Liver (tissue), 3 donors: Measurements from ENCODE around the gene RNF41.

Experiments
- CTCF ChIP-seq: fragments of 150-350 bp; IDR thresholded peaks from 2 replicates; pipeline ENCODE4 v1.5.1; 2017; ENCODE audit warnings: improper control_type of control experiment, low read depth, low read length; ENCODE audit not compliant: missing input control
- EGR1 ChIP-seq, 2 donors: IDR thresholded peaks; 2 replicates each; pipeline ENCODE4 v1.6.1; 2016 to 2018; ENCODE audit warnings: antibody characterized with exemption in 2 of 2, low read depth in 2 of 2
- GABPA ChIP-seq, 2 donors: IDR thresholded peaks in 1 of 2; conservative IDR thresholded peaks in 1 of 2; 2 replicates each; pipeline ENCODE4 v1.6.1; 2016; ENCODE audit warnings: antibody characterized with exemption in 2 of 2, mild to moderate bottlenecking in 1 of 2, moderate library complexity in 1 of 2
- MAX ChIP-seq: IDR thresholded peaks from 2 replicates; pipeline ENCODE4 v1.6.1; 2016; ENCODE audit warnings: antibody characterized with exemption
- SP1 ChIP-seq: IDR thresholded peaks from 2 replicates; pipeline ENCODE4 v1.6.1; 2018; ENCODE audit warnings: antibody characterized with exemption, mild to moderate bottlenecking
- TAF1 ChIP-seq: conservative IDR thresholded peaks from 2 replicates; pipeline ENCODE4 v1.6.1; 2016; ENCODE audit warnings: antibody characterized with exemption, mild to moderate bottlenecking
- ZBTB33 ChIP-seq: IDR thresholded peaks from 2 replicates; pipeline ENCODE4 v1.6.1; 2016; ENCODE audit warnings: antibody characterized with exemption
- TF ChIP-seq, protein P1 (sequence below): IDR thresholded peaks from 2 replicates; pipeline ENCODE4 v1.6.1; 2016; ENCODE audit warnings: antibody characterized with exemption, mild to moderate bottlenecking
- donor health status: healthy.
- donor health status: healthy.

DNA sequence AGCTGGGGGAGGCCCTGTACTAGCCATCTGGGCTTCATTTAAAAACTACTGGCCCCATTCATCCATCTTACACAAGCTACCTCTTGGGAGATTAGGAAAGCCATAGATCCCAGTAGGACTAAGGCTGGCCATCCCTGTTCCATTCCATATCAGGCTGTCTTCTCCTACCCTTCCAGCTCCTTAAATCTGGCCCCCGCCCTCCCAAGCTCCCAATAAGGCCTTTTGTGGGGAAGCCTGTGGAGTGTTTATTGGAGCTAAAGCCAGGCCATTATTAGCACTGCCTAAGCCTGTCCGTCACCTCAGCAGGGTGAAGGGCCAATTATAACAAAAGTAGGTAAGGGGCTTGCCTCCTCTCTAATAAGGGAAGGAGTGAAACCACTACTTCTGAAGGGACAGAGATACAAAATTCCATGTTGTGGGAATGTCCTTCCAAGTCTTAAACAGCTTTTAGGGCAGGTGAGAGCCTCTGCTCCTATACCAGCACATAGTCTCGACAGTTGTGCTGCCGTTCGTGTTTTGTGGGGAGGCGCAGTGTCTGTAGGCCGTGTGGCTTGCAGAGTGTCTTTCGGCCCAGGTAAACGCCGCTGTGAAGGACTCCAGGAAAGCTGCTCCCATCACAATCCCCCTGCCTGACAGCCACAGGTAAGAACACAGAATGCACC lies 59.9 kb downstream of the RNF41 start:
- TF ChIP-seq CTCF: no peak
- TF ChIP-seq SP1: no peak
- no peak for TF ChIP-seq ZBTB33
- TF ChIP-seq TAF1: no peak
- no peak for TF ChIP-seq MAX
- TF ChIP-seq GABPA (IDR thresholded peaks at IDR 0.05 in 1 of 2, conservative IDR thresholded peaks at IDR 0.05 in 1 of 2): no peak
- TF ChIP-seq, protein P1, sequence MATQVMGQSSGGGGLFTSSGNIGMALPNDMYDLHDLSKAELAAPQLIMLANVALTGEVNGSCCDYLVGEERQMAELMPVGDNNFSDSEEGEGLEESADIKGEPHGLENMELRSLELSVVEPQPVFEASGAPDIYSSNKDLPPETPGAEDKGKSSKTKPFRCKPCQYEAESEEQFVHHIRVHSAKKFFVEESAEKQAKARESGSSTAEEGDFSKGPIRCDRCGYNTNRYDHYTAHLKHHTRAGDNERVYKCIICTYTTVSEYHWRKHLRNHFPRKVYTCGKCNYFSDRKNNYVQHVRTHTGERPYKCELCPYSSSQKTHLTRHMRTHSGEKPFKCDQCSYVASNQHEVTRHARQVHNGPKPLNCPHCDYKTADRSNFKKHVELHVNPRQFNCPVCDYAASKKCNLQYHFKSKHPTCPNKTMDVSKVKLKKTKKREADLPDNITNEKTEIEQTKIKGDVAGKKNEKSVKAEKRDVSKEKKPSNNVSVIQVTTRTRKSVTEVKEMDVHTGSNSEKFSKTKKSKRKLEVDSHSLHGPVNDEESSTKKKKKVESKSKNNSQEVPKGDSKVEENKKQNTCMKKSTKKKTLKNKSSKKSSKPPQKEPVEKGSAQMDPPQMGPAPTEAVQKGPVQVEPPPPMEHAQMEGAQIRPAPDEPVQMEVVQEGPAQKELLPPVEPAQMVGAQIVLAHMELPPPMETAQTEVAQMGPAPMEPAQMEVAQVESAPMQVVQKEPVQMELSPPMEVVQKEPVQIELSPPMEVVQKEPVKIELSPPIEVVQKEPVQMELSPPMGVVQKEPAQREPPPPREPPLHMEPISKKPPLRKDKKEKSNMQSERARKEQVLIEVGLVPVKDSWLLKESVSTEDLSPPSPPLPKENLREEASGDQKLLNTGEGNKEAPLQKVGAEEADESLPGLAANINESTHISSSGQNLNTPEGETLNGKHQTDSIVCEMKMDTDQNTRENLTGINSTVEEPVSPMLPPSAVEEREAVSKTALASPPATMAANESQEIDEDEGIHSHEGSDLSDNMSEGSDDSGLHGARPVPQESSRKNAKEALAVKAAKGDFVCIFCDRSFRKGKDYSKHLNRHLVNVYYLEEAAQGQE: no peak
- no peak for TF ChIP-seq EGR1 (IDR thresholded peaks at IDR 0.05; ENCODE audit: low read depth in 2 of 2)
